H9 (cell line): ENCODE results near the gene MS4A18. TPM values are rescaled to one million over a fixed set of nuclear protein-coding genes. Genes with fewer than 3 reads are reported as not detected.

Experiments
- DNase-seq: peaks from one replicate; pipeline ENCODE4 v3.0.0-alpha.2; 2017
- H2AFZ ChIP-seq: one replicate; pipeline ENCODE4 v1.6.1; 2013; ENCODE audit warnings: mild to moderate bottlenecking, low read length, control low read depth, moderate library complexity
- H2AK5ac ChIP-seq: 2 replicates; pipeline ENCODE4 v1.6.1; 2013; ENCODE audit warnings: low read length, control low read depth, mixed read lengths; ENCODE audit not compliant: insufficient read length
- H2BK120ac ChIP-seq: one replicate; pipeline ENCODE4 v1.6.1; 2013; ENCODE audit warnings: low read depth, mild to moderate bottlenecking, low read length, control low read depth, inconsistent platforms; ENCODE audit not compliant: poor library complexity, severe bottlenecking
- H2BK12ac ChIP-seq: 2 replicates; pipeline ENCODE4 v1.6.1; 2013; ENCODE audit warnings: low read length, control low read depth, mixed read lengths, low read depth; ENCODE audit not compliant: insufficient read length
- H2BK15ac ChIP-seq: 2 replicates; pipeline ENCODE4 v1.6.1; 2013; ENCODE audit warnings: low read depth, low read length, control low read depth
- H2BK20ac ChIP-seq: one replicate; pipeline ENCODE4 v1.6.1; 2013; ENCODE audit warnings: low read depth, mild to moderate bottlenecking, low read length, control low read depth, inconsistent platforms; ENCODE audit not compliant: poor library complexity, severe bottlenecking
- H2BK5ac ChIP-seq: 2 replicates; pipeline ENCODE4 v1.6.1; 2013; ENCODE audit warnings: low read length, control low read depth, mixed read lengths; ENCODE audit not compliant: insufficient read length
- H3K14ac ChIP-seq: 2 replicates; pipeline ENCODE4 v1.6.1; 2013; ENCODE audit warnings: low read length, control low read depth; ENCODE audit not compliant: insufficient read depth
- H3K18ac ChIP-seq: 2 replicates; pipeline ENCODE4 v1.6.1; 2013; ENCODE audit warnings: low read depth, mild to moderate bottlenecking, mixed read lengths, low read length, control low read depth; ENCODE audit not compliant: insufficient read length
- H3K23ac ChIP-seq: 2 replicates; pipeline ENCODE4 v1.6.1; 2013; ENCODE audit warnings: low read length, control low read depth, mixed read lengths, low read depth; ENCODE audit not compliant: insufficient read length
- H3K23me2 ChIP-seq: 2 replicates; pipeline ENCODE4 v1.6.1; 2013; ENCODE audit warnings: low read depth, mild to moderate bottlenecking, mixed read lengths, low read length, control low read depth; ENCODE audit not compliant: insufficient read length, poor library complexity, severe bottlenecking
- H3K27ac ChIP-seq: 2 replicates; pipeline ENCODE4 v1.5.1; 2013; ENCODE audit warnings: low read length, control low read depth, mixed read lengths, low read depth; ENCODE audit not compliant: insufficient read length
- H3K27me3 ChIP-seq: 2 replicates; pipeline ENCODE4 v1.6.1; 2013; ENCODE audit warnings: low read length, control low read depth, inconsistent platforms; ENCODE audit not compliant: insufficient read depth
- H3K4ac ChIP-seq: 2 replicates; pipeline ENCODE4 v1.6.1; 2013; ENCODE audit warnings: low read depth, mild to moderate bottlenecking, control low read depth, inconsistent platforms, low read length, moderate library complexity
- H3K4me1 ChIP-seq: 2 replicates; pipeline ENCODE4 v1.6.1; 2013; ENCODE audit warnings: low read length, control low read depth, inconsistent platforms; ENCODE audit not compliant: insufficient read depth
- H3K4me2 ChIP-seq: 2 replicates; pipeline ENCODE4 v1.6.1; 2013; ENCODE audit warnings: low read length, control low read depth, mixed read lengths; ENCODE audit not compliant: insufficient read length, insufficient read depth
- H3K56ac ChIP-seq: 2 replicates; pipeline ENCODE4 v1.6.1; 2013; ENCODE audit warnings: low read depth, mild to moderate bottlenecking, mixed read lengths, low read length, control low read depth; ENCODE audit not compliant: insufficient read length
- H3K79me1 ChIP-seq: 2 replicates; pipeline ENCODE4 v1.6.1; 2013; ENCODE audit warnings: low read depth, mild to moderate bottlenecking, moderate library complexity, low read length, control low read depth, inconsistent platforms; ENCODE audit not compliant: insufficient read depth, poor library complexity, severe bottlenecking
- H3K79me2 ChIP-seq: 2 replicates; pipeline ENCODE4 v1.6.1; 2013; ENCODE audit warnings: low read length, control low read depth, inconsistent platforms; ENCODE audit not compliant: insufficient read depth
- H3K9ac ChIP-seq: 2 replicates; pipeline ENCODE4 v1.6.1; 2013; ENCODE audit warnings: low read length, control low read depth, mixed read lengths; ENCODE audit not compliant: insufficient read length; ENCODE audit errors: extremely low read depth
- H3K9me3 ChIP-seq: one replicate; pipeline ENCODE4 v1.6.1; 2013; ENCODE audit warnings: low read depth, low read length, inconsistent platforms; ENCODE audit not compliant: control insufficient read depth
- H3T11ph ChIP-seq: one replicate; pipeline ENCODE4 v1.6.1; 2013; ENCODE audit warnings: mild to moderate bottlenecking, low read length, control low read depth, inconsistent platforms
- H4K20me1 ChIP-seq: one replicate; pipeline ENCODE4 v1.6.1; 2013; ENCODE audit not compliant: control insufficient read depth, insufficient read length, insufficient read depth
- H4K5ac ChIP-seq: 2 replicates; pipeline ENCODE4 v1.6.1; 2013; ENCODE audit warnings: low read depth, mild to moderate bottlenecking, mixed read lengths, low read length, control low read depth; ENCODE audit not compliant: insufficient read length
- H4K8ac ChIP-seq: replicated peaks from 2 replicates; pipeline ENCODE4 v1.6.1; 2013; ENCODE audit warnings: low read length, control low read depth, mixed read lengths, low read depth; ENCODE audit not compliant: insufficient read length
- H4K91ac ChIP-seq: 2 replicates; pipeline ENCODE4 v1.6.1; 2013; ENCODE audit warnings: low read depth, mild to moderate bottlenecking, moderate library complexity, mixed read lengths, low read length, control low read depth; ENCODE audit not compliant: insufficient read length
- H3K27ac Mint-ChIP-seq, 3 experiments: 2 replicates in 2 of 3; 3 replicates in 1 of 3; pipeline ENCODE4 v1.8.0; 2020 to 2021; ENCODE audit warnings: mixed read lengths in 3 of 3, mild to moderate bottlenecking in 1 of 3, moderate library complexity in 1 of 3
- H3K27me3 Mint-ChIP-seq: 2 replicates; pipeline ENCODE4 v1.8.0; 2021; ENCODE audit warnings: low read depth, mild to moderate bottlenecking, moderate library complexity, mixed read lengths
- H3K36me3 Mint-ChIP-seq, 3 experiments: 2 replicates in 2 of 3; 3 replicates in 1 of 3; pipeline ENCODE4 v1.8.0; 2020 to 2021; ENCODE audit warnings: low read depth in 3 of 3, mixed read lengths in 3 of 3; ENCODE audit not compliant: insufficient read depth in 1 of 3
- H3K4me1 Mint-ChIP-seq, 2 experiments: 2 replicates each; pipeline ENCODE4 v1.8.0; 2020; ENCODE audit warnings: mixed read lengths in 2 of 2
- H3K4me3 Mint-ChIP-seq, 2 experiments: 2 replicates in 1 of 2; 3 replicates in 1 of 2; pipeline ENCODE4 v1.8.0; 2020 to 2021; ENCODE audit warnings: mild to moderate bottlenecking in 2 of 2, mixed read lengths in 2 of 2, moderate library complexity in 1 of 2
- H3K9me3 Mint-ChIP-seq, 2 experiments: 2 replicates in 1 of 2; 3 replicates in 1 of 2; pipeline ENCODE4 v1.8.0; 2020; ENCODE audit warnings: mild to moderate bottlenecking in 2 of 2, mixed read lengths in 2 of 2, moderate library complexity in 1 of 2
- WGBS: extraction: QIAGEN DNeasy Blood & Tissue Kit; methylation state at CpG from one replicate; pipeline ENCODE4 v1.1.7; 2013; ENCODE audit warnings: missing lambda C conversion rate, low lambda C conversion rate, mixed read lengths; ENCODE audit not compliant: insufficient read length; ENCODE audit errors: extremely low coverage; 5-methylcytosine and 5-hydroxymethylcytosine counted together
- total RNA-seq: library from RNA; stranded (reverse); gene quantifications from 2 replicates; pipeline ENCODE4 v1.2.1, GENCODE V29; 2021
- TF ChIP-seq, protein P1 (sequence below): fragments of 200-600 bp; sonication (generic); conservative IDR thresholded peaks from 3 replicates; pipeline ENCODE4 v1.8.0; 2021; ENCODE audit warnings: antibody characterized with exemption, mild to moderate bottlenecking

Gene MS4A18
- total RNA-seq, 1 experiment from 2014 or later, result not detected

DNA sequence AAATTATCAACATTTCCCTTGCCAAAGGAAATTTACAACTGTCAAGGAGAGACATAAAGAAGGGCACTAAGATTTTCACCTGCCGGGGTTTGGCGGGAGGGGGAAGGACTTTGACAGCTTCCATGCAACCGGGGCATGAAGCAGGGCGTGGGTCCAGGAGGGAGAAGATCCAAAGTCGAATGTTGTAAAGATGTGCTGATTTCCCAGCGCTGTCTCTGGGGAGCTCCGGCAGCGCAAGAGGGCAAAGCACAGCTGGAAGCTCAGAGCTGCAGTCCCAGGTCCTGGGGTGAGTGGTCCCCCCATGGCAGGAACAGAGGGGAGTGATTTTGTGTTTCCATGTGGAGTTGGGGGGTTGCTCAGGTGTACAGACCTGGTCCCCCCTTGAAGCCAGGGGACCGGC is 60.6 kb downstream of the MS4A18 start, which contains the start of gene MS4A10:
Gene MS4A10, plus strand, starts transcription at position 198 of the 400 bp plus-strand sequence. CDS start 5,003 bp downstream, outside the sequence.
- no peak within 1 kb of the TSS for H3K4me3 Mint-ChIP-seq
- WGBS, result no CpG with 5 or more reads among the region's 9 CpGs

More for the DNA sequence above, 60.6 kb downstream of the MS4A18 start, which contains the start of gene MS4A10:
- no peaks in the 10 kb centered on the region for H3K27me3 ChIP-seq
- H3K79me1 ChIP-seq, result no peaks in the 10 kb centered on the region
- no peak within 1 kb of the TSS for H2BK5ac ChIP-seq
- no peak within 1 kb of the TSS for H2BK12ac ChIP-seq
- no peak within 1 kb of the TSS for H3T11ph ChIP-seq
- no peaks in the 10 kb centered on the region for H3K4me1 ChIP-seq
- H3K23me2 ChIP-seq, result no peaks in the 10 kb centered on the region
- Mint-ChIP-seq H3K36me3 (no peaks in the 10 kb centered on the region; a peak in 1 of 7 replicates), H3K9me3 (peaks cover under 1 to 6% of the 10 kb centered on the region in 2 experiments; a peak in 4 of 5 replicates), H3K27ac (peak within 1 kb of the TSS in 1 of 3 experiments; percentile 79; a peak in 2 of 7 replicates), H3K27me3 (peaks cover 4% of the 10 kb centered on the region; the same call in 1 of the 2 replicates), H3K4me1 (no peaks in the 10 kb centered on the region)
- H3K27ac ChIP-seq, result no peak within 1 kb of the TSS
- no peak within 1 kb of the TSS for H3K4ac ChIP-seq
- no peak within 1 kb of the TSS for H3K56ac ChIP-seq
- H2BK120ac ChIP-seq, result no peak within 1 kb of the TSS
- H3K14ac ChIP-seq, result no peak within 1 kb of the TSS
- H2AK5ac ChIP-seq, result no peak within 1 kb of the TSS
- no peak within 1 kb of the TSS for H4K5ac ChIP-seq
- H4K20me1 ChIP-seq, result no peaks in the 10 kb centered on the region
- no peak within 1 kb of the TSS for H3K9ac ChIP-seq
- H3K23ac ChIP-seq, result no peak within 1 kb of the TSS
- TF ChIP-seq, protein P1, sequence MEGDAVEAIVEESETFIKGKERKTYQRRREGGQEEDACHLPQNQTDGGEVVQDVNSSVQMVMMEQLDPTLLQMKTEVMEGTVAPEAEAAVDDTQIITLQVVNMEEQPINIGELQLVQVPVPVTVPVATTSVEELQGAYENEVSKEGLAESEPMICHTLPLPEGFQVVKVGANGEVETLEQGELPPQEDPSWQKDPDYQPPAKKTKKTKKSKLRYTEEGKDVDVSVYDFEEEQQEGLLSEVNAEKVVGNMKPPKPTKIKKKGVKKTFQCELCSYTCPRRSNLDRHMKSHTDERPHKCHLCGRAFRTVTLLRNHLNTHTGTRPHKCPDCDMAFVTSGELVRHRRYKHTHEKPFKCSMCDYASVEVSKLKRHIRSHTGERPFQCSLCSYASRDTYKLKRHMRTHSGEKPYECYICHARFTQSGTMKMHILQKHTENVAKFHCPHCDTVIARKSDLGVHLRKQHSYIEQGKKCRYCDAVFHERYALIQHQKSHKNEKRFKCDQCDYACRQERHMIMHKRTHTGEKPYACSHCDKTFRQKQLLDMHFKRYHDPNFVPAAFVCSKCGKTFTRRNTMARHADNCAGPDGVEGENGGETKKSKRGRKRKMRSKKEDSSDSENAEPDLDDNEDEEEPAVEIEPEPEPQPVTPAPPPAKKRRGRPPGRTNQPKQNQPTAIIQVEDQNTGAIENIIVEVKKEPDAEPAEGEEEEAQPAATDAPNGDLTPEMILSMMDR, result no peak
- H4K91ac ChIP-seq, result no peak within 1 kb of the TSS
- H3K4me2 ChIP-seq, result no peak within 1 kb of the TSS
- H3K79me2 ChIP-seq, result no peaks in the 10 kb centered on the region
- no peak within 1 kb of the TSS for H4K8ac ChIP-seq
- H2BK20ac ChIP-seq, result no peak within 1 kb of the TSS
- DNase-seq, result no peak
- H3K18ac ChIP-seq, result no peak within 1 kb of the TSS
- H2BK15ac ChIP-seq, result no peak within 1 kb of the TSS
- H2AFZ ChIP-seq, result no peak within 1 kb of the TSS
- no peaks in the 10 kb centered on the region for H3K9me3 ChIP-seq
